SIG-M5 (cell line): Measurements from ENCODE around the gene KRTAP19-3.
"Not testable (repeated sequence)": the region's sequence is repeated elsewhere in the genome, so short reads cannot be mapped to it uniquely, and the experiment has no call there.

Experiments used
- DNase-seq: peaks from one replicate; lab custom pipeline; 2025; lab: John Stamatoyannopoulos, UW

The KRTAP19-3 gene

GRCh38 chr21:30491963-30492428 lies at the start of gene KRTAP19-3:
Gene KRTAP19-3, minus strand, starts transcription at chr21:30492013. Its CDS starts 56 bp downstream, at chr21:30491957.
- no peak for DNase-seq

- no peak for DNase-seq
These were observed 27.1 kb upstream of the KRTAP19-3 start for GRCh38 chr21:30518876-30519275.

- no peak for DNase-seq
These were observed 23.9 kb upstream of the KRTAP19-3 start for GRCh38 chr21:30515681-30516080.

- not testable (repeated sequence) for DNase-seq
These were observed 13.9 kb upstream of the KRTAP19-3 start for GRCh38 chr21:30505621-30506205.

- no peak for DNase-seq
These were observed 10.2 kb upstream of the KRTAP19-3 start, which contains the start of gene KRTAP19-5 for GRCh38 chr21:30502041-30502440. Gene KRTAP19-5, minus strand, starts transcription at chr21:30502141. Its CDS starts 51 bp downstream, at chr21:30502090.

- DNase-seq = no peak
These were observed 5.3 kb upstream of the KRTAP19-3 start, which contains the start of gene KRTAP19-4 for GRCh38 chr21:30497065-30497464. Gene KRTAP19-4, minus strand, starts transcription at chr21:30497165. Its CDS starts 55 bp downstream, at chr21:30497110.

GRCh38 chr21:30487336-30487735 lies 4.5 kb downstream of the KRTAP19-3 start, which contains the start of gene KRTAP19-2:
Gene KRTAP19-2, minus strand, starts transcription at chr21:30487436. Its CDS starts 88 bp downstream, at chr21:30487348.
- DNase-seq = no peak

GRCh38 chr21:30486180-30486579 lies 5.6 kb downstream of the KRTAP19-3 start:
- DNase-seq = no peak

GRCh38 chr21:30482130-30482529 lies 9.7 kb downstream of the KRTAP19-3 start:
- DNase-seq = no peak

- DNase-seq = no peak
These were observed 11.7 kb downstream of the KRTAP19-3 start, which contains the start of gene KRTAP19-1 for GRCh38 chr21:30480145-30480544. Gene KRTAP19-1, minus strand, starts transcription at chr21:30480367. Its CDS starts 50 bp downstream, at chr21:30480317.

GRCh38 chr21:30479259-30479658 lies 12.6 kb downstream of the KRTAP19-3 start:
- DNase-seq = no peak

GRCh38 chr21:30478004-30478403 lies 13.8 kb downstream of the KRTAP19-3 start:
- DNase-seq = no peak

- no peak for DNase-seq
These were observed 22.7 kb downstream of the KRTAP19-3 start for GRCh38 chr21:30468900-30469714.

GRCh38 chr21:30463713-30464112 lies 28.1 kb downstream of the KRTAP19-3 start:
- DNase-seq = no peak

- DNase-seq = no peak
These were observed 43.3 kb downstream of the KRTAP19-3 start for GRCh38 chr21:30448514-30448913.

- no peak for DNase-seq
These were observed 44.8 kb downstream of the KRTAP19-3 start for GRCh38 chr21:30447056-30447455.

- no peak for DNase-seq
These were observed 47.6 kb downstream of the KRTAP19-3 start for GRCh38 chr21:30444204-30444603.

- no peak for DNase-seq
These were observed 48.6 kb downstream of the KRTAP19-3 start for GRCh38 chr21:30443226-30443625.
